Activated CD4-positive, alpha-beta T cell treated with anti-CD3 and anti-CD28 coated beads for 36 hours (primary cell): ENCODE data around the gene ZNHIT2. TPM values are rescaled to one million over a fixed set of nuclear protein-coding genes. Genes with fewer than 3 reads are reported as not detected.
A peak's percentile ranks its signal among the peaks of the same experiment; 100 is the strongest.

Experiments used
- ATAC-seq: fragments of 200-7000 bp; cut with Tn5 transposase; one replicate; pipeline ENCODE4 v1.10.0; 2021; ENCODE audit warnings: mild to moderate bottlenecking, moderate library complexity
- CTCF ChIA-PET: fragments of 350-600 bp; sonication (Branson Sonifier 250); formaldehyde crosslinking; loops from one replicate; lab custom pipeline; 2021; ENCODE audit warnings: antibody characterized with exemption; lab: Charles Lee
- POLR2A ChIA-PET: fragments of 350-600 bp; sonication (Branson Sonifier 250); formaldehyde crosslinking; loops from one replicate; lab custom pipeline; 2021; ENCODE audit warnings: antibody characterized with exemption, inconsistent platforms; lab: Charles Lee
- DNase-seq: peaks from one replicate; pipeline ENCODE4 v3.0.0-alpha.2; 2020
- H3K27ac Mint-ChIP-seq: one replicate; pipeline ENCODE4 v1.8.0; 2021; ENCODE audit warnings: mixed read lengths
- H3K27me3 Mint-ChIP-seq: one replicate; pipeline ENCODE4 v1.8.0; 2021; ENCODE audit warnings: mixed read lengths
- H3K36me3 Mint-ChIP-seq: one replicate; pipeline ENCODE4 v1.8.0; 2021; ENCODE audit warnings: low read depth, mixed read lengths
- H3K4me1 Mint-ChIP-seq: one replicate; pipeline ENCODE4 v1.8.0; 2021; ENCODE audit warnings: mixed read lengths
- H3K4me3 Mint-ChIP-seq: one replicate; pipeline ENCODE4 v1.8.0; 2021; ENCODE audit warnings: mild to moderate bottlenecking, moderate library complexity, mixed read lengths
- H3K9me3 Mint-ChIP-seq: one replicate; pipeline ENCODE4 v1.8.0; 2021; ENCODE audit warnings: low read depth, mixed read lengths
- intact Hi-C, 2 experiments: fragments of 100-400 bp; cut with DNase I in 1 of 2; cut with micrococcal nuclease in 1 of 2; formaldehyde crosslinking; loops; one replicate each; pipeline versions ENCODE4 v1.14.2 to v1.15.1; 2022 to 2024; cut with DNase I, micrococcal nuclease
- total RNA-seq, 2 experiments: library from RNA; stranded (reverse); gene quantifications; one replicate each; pipeline ENCODE4 v1.2.3, GENCODE V29; 2021

Gene ZNHIT2
- total RNA-seq, 2 experiments from 2014 or later = 7.1 to 9.7 TPM

DNA sequence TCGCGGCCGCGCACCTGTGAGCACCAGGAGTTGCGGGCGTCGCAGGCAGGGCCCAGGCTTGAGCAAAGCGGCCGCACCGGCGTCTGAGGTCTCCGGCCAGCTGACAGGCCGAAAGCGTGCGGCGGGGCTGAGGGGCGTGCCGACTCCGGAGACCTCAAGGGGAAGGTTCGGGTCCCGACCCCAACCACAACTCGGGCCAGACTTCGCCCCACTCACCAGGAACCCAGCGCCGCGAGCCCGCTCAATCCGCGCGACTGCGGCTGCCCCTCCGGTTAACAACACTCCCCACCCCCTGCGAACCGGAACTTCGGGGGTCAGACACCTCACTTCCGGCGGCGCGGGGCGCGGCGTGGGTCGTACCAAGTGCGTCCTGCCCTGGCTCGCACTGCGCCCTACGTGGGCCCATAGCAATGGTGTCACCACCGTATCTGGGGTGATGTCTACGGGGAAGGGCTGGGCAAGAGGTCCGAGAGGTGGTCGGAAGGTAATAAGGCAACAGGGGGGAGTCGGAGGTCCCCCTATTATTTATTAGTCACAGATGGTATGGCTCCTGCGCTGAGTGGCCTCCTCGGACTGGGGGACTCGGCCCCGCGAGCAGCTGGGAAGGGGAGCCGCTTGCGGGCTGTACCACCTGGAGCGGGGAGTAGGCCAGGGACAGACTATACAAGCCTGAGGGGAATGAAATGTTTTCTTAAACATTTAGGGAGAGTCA, 16.9 kb upstream of the ZNHIT2 start, which contains the start of gene SYVN1:
Gene SYVN1 (minus strand): TSS at position 280 of the 712 bp plus-strand sequence. CDS start 918 bp downstream, outside the sequence.
- intact Hi-C loops = loop anchor here (1.0 to 2.0 kb wide), 9 partner anchors 12 to 436 kb away; partner anchors contain the start of genes FAU (in 2 of the 2), MRPL49 (in 2 of the 2), VPS51 (in 2 of the 2) and CAPN1 (in 1 of the 2)
- Mint-ChIP-seq H3K4me1 (peaks cover 27% of the 10 kb centered on the region), H3K27me3 (no peaks in the 10 kb centered on the region), H3K4me3 (peak within 1 kb of the TSS; percentile 97), H3K36me3 (peaks cover 12% of the 10 kb centered on the region), H3K27ac (peak within 1 kb of the TSS; percentile 97), H3K9me3 (no peaks in the 10 kb centered on the region)
- ChIA-PET POLR2A (interaction anchor here (0.6 to 3.2 kb wide), 10 partner anchors 12 to 744 kb away, joined by 3 to 19 read pairs (median 5); partner anchors contain the start of genes CAPN1, DPF2, FAU and MRPL49), CTCF (interaction anchor here (0.6 to 2.6 kb wide), 17 partner anchors 10 to 529 kb away, joined by 3 to 15 read pairs (median 4); partner anchors contain the start of genes ARL2, CAPN1, FAU and MRPL49)
- DNase-seq = peak; percentile 95
- peak; percentile 80 for ATAC-seq

DNA sequence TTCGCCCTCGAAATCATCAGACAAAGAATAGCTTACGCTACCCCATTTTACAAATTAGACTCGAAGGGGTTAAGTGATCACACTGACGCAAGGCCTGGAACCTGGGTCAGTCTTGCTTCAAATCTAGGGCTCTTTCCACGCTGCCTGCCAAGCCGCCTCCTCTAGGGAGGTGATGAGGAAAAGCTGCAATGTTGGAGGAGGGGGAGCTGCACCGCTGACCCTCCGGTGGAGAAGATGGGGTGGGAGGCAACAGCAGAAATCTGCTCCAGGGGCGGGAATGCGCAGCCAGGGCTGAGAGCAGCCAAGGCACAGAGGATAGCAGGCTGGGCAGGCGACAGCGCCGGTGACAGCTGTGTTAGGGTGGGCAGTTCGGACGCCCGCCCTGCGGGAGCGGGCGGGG, 16.2 kb upstream of the ZNHIT2 start:
- peak overlapping the region; percentile 97 for H3K4me3 Mint-ChIP-seq
- CTCF ChIA-PET = interaction anchor here (0.6 to 2.6 kb wide), 5 partner anchors 12 to 185 kb away, joined by 3 to 10 read pairs (median 3); partner anchors contain the start of genes FAU, MRPL49 and ZNHIT2
- POLR2A ChIA-PET = interaction anchor here (0.6 to 3.2 kb wide), 4 partner anchors 12 to 725 kb away, joined by 3 to 14 read pairs (median 4); partner anchors contain the start of genes FAU, MRPL49 and POLA2
- ATAC-seq = no peak
- H3K36me3 Mint-ChIP-seq = peaks cover 12% of the 10 kb centered on the region
- no peak for DNase-seq
- intact Hi-C loops = loop anchor here (1.0 to 2.0 kb wide), 9 partner anchors 11 to 437 kb away; partner anchors contain the start of genes FAU (in 2 of the 2), MRPL49 (in 2 of the 2), VPS51 (in 2 of the 2) and CAPN1 (in 1 of the 2)
- H3K27me3 Mint-ChIP-seq = no peaks in the 10 kb centered on the region
- H3K4me1 Mint-ChIP-seq = peaks cover 27% of the 10 kb centered on the region
- H3K27ac Mint-ChIP-seq = peak overlapping the region; percentile 97
- no peaks in the 10 kb centered on the region for H3K9me3 Mint-ChIP-seq

DNA sequence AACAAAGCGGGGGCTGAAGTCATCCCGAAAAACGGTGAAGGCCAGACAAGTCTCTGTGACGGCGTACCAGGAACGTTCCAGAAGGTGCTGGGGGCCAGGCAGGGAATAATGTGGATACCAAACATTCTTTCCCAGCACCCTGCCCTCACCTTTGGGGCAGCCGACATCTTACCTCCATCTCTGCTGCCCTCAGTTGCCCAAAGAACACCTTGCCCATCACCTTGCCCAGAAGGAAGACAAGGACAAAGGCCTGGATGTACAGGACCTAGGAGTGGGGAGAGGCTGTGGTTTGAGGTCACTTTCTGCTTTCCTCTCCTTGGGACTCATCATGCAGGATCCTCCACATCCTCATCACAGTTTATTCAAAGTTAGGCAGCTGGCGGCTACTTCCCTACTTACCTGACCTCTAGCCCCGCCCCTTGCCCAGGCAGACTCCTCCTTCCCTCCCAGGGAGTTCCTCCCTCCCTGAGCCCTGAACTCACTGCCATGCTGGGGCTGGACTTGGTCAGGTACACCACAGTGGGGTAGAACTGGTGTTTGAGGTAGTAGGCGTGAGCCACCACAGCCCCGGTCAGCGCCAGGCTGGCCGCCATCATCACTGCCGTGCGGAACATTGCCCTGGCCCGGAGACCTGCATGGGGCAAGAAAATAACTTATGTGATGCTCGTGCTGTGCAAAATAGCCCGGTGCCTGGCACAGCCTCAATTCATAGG, 15.6 kb upstream of the ZNHIT2 start:
- intact Hi-C loops = no loop called here
- H3K27ac Mint-ChIP-seq = peak overlapping the region; percentile 97
- H3K9me3 Mint-ChIP-seq = no peaks in the 10 kb centered on the region
- POLR2A ChIA-PET = interaction anchor here (0.6 to 3.2 kb wide), 3 partner anchors 11 to 364 kb away, joined by 3 to 14 read pairs (median 5); partner anchors contain the start of genes FAU, MRPL49 and POLA2
- peak; percentile 23 for ATAC-seq
- peak; percentile 83 for DNase-seq
- peaks cover 27% of the 10 kb centered on the region for H3K4me1 Mint-ChIP-seq
- no peaks in the 10 kb centered on the region for H3K27me3 Mint-ChIP-seq
- CTCF ChIA-PET = interaction anchor here (0.7 to 2.6 kb wide), 2 partner anchors 11 to 16 kb away, joined by 3 to 7 read pairs; partner anchors contain the start of genes FAU, MRPL49 and ZNHIT2
- peaks cover 12% of the 10 kb centered on the region for H3K36me3 Mint-ChIP-seq
- peak overlapping the region; percentile 97 for H3K4me3 Mint-ChIP-seq

GRCh38 chr11:65132238-65132987, 14.9 kb upstream of the ZNHIT2 start:
- POLR2A ChIA-PET = interaction anchor here (1.3 to 3.2 kb wide), 2 partner anchors 10 to 130 kb away, joined by 5 to 14 read pairs; partner anchors contain the start of genes FAU, MRPL49 and POLA2

GRCh38 chr11:65131895-65132237, 14.4 kb upstream of the ZNHIT2 start:
- Mint-ChIP-seq H3K9me3 (no peaks in the 10 kb centered on the region), H3K27me3 (no peaks in the 10 kb centered on the region), H3K36me3 (peaks cover 14% of the 10 kb centered on the region), H3K4me3 (no peak overlapping the region), H3K27ac (no peak overlapping the region), H3K4me1 (peaks cover 27% of the 10 kb centered on the region)
- ChIA-PET POLR2A (interaction anchor here (1.3 kb wide), 1 partner anchor 10 kb away, joined by 5 read pairs; the partner anchor contains the start of genes FAU and MRPL49), CTCF (interaction anchor here (0.5 to 1.0 kb wide), 3 partner anchors 10 to 440 kb away, joined by 3 to 4 read pairs (median 4); partner anchors contain the start of genes FAU and MRPL49)
- intact Hi-C loops = no loop called here
- DNase-seq = no peak
- no peak for ATAC-seq

More at GRCh38 chr11:65132238-65132987, 14.9 kb upstream of the ZNHIT2 start:
- ATAC-seq (no peak), DNase-seq (no peak)
- H3K4me3 Mint-ChIP-seq = peak overlapping the region; percentile 97
- CTCF ChIA-PET = interaction anchor here (0.5 to 1.0 kb wide), 3 partner anchors 10 to 439 kb away, joined by 3 to 4 read pairs (median 4); partner anchors contain the start of genes FAU and MRPL49
- H3K36me3 Mint-ChIP-seq = peaks cover 12% of the 10 kb centered on the region
- H3K9me3 Mint-ChIP-seq = no peaks in the 10 kb centered on the region
- H3K27ac Mint-ChIP-seq = peak overlapping the region; percentile 97
- H3K27me3 Mint-ChIP-seq = no peaks in the 10 kb centered on the region
- intact Hi-C loops = no loop called here
- peaks cover 27% of the 10 kb centered on the region for H3K4me1 Mint-ChIP-seq

DNA sequence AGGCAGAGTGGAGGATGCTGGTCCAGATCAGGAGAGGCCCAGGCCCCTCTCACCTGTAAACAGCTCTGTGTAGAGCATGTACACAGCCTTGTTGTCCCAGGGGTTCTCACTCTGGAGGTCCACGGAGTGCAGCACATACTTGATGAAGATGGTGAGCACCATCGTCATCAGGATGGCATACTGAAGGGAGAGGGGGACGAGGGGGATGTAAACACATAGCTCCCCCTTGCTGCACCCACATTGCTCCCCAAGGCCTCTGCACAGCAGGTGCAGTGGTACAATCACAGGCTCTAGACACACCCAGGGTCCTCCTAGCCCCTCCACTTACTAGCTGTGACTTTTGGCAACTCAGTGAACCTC, 13.9 kb upstream of the ZNHIT2 start:
- intact Hi-C loops = no loop called here
- H3K4me1 Mint-ChIP-seq = peaks cover 24% of the 10 kb centered on the region
- no peak for DNase-seq
- no peak overlapping the region for H3K4me3 Mint-ChIP-seq
- ChIA-PET POLR2A (interaction anchor here (1.3 kb wide), 1 partner anchor 9 kb away, joined by 5 read pairs; the partner anchor contains the start of genes FAU and MRPL49), CTCF (interaction anchor here (1.0 kb wide), 1 partner anchor 9 kb away, joined by 3 read pairs; the partner anchor contains the start of genes FAU and MRPL49)
- H3K27ac Mint-ChIP-seq = no peak overlapping the region
- no peaks in the 10 kb centered on the region for H3K27me3 Mint-ChIP-seq
- H3K9me3 Mint-ChIP-seq = no peaks in the 10 kb centered on the region
- peaks cover 18% of the 10 kb centered on the region for H3K36me3 Mint-ChIP-seq
- ATAC-seq = no peak

- DNase-seq = no peak
- ChIA-PET POLR2A (interaction anchor here (1.3 kb wide), 1 partner anchor 9 kb away, joined by 5 read pairs; the partner anchor contains the start of genes FAU and MRPL49), CTCF (no interaction called here)
- Mint-ChIP-seq H3K36me3 (peaks cover 19% of the 10 kb centered on the region), H3K4me3 (no peak overlapping the region), H3K27ac (no peak overlapping the region), H3K27me3 (no peaks in the 10 kb centered on the region), H3K9me3 (no peaks in the 10 kb centered on the region), H3K4me1 (peaks cover 18% of the 10 kb centered on the region)
- intact Hi-C loops = no loop called here
- ATAC-seq = no peak
These were observed 13.3 kb upstream of the ZNHIT2 start for GRCh38 chr11:65130631-65131416.

DNA sequence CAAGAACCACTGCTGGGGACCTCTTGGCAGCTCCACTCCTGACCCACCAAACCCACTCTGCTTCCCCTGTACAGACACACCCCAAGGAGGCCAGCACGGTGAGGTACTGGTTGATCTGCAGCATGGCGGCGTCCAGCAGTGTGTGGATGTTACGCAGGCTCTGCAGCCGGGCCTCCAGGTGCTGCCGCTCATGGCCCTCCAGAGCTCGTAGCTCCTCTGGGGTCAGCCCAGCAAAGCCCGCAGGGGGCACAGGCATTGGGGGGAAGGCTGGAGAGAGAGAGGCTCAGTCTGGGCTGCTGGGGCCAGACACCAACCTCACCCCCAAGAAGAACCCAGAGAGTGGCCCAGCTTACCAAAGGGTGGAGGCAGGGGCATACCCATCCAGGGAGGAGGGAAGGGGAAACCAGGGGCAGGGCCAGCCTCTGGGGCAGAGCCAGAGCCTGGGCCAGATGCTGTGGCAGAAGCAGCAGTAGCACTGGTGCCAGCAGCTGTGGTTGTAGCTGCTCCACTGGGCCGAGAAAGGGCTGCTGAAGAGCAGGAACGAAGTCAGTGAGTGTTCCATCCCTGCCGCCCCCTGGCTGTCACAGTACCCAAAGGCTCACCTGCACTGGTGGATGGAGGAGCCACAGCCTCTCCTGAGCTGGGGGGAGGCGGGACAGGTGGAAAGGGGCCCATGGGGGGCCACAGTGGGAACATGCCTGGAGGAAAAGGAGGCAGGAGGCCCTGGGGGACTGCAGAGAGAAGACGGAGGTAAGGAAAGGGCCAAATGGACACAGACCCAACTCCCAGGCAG, 12.3 kb upstream of the ZNHIT2 start:
- Mint-ChIP-seq H3K36me3 (peaks cover 22% of the 10 kb centered on the region), H3K27ac (no peak overlapping the region), H3K27me3 (no peaks in the 10 kb centered on the region), H3K4me1 (peaks cover 15% of the 10 kb centered on the region), H3K9me3 (no peaks in the 10 kb centered on the region), H3K4me3 (no peak overlapping the region)
- ChIA-PET POLR2A (no interaction called here), CTCF (interaction anchor here (0.5 to 0.7 kb wide), 2 partner anchors 96 to 261 kb away, joined by 3 read pairs; no protein-coding TSS in a partner anchor)
- intact Hi-C loops = no loop called here
- DNase-seq (no peak), ATAC-seq (no peak)
